Mucosa of descending colon (tissue), 3 donors: Measurements from ENCODE around the gene TLE2. TPM values are rescaled to one million over a fixed set of nuclear protein-coding genes. Genes with fewer than 3 reads are reported as not detected.

Source experiments
- ATAC-seq: fragments of 200-7000 bp; cut with Tn5 transposase; one replicate; pipeline ENCODE4 v1.9.1; 2020; ENCODE audit warnings: mild to moderate bottlenecking, moderate library complexity
- DNase-seq, 3 donors: peaks; one replicate each; pipeline ENCODE4 v3.0.0-alpha.2; 2020
- H3K36me3 ChIP-seq: fragments of 200-600 bp; one replicate; pipeline ENCODE4 v1.8.0; 2021; ENCODE audit warnings: low read depth, mild to moderate bottlenecking
- H3K4me1 ChIP-seq: fragments of 200-600 bp; one replicate; pipeline ENCODE4 v1.8.0; 2021; ENCODE audit warnings: low read depth, mild to moderate bottlenecking
- H3K4me3 ChIP-seq: fragments of 200-600 bp; one replicate; pipeline ENCODE4 v1.8.0; 2021; ENCODE audit warnings: mild to moderate bottlenecking
- H3K9me3 ChIP-seq: fragments of 200-600 bp; one replicate; pipeline ENCODE4 v1.8.0; 2021; ENCODE audit warnings: mild to moderate bottlenecking
- CTCF ChIP-seq: fragments of 200-600 bp; IDR thresholded peaks from one replicate; pipeline ENCODE4 v1.8.0; 2022; ENCODE audit warnings: antibody characterized with exemption, mild to moderate bottlenecking
- intact Hi-C, 2 donors: fragments of 100-400 bp; cut with DNase I in 1 of 2; cut with micrococcal nuclease in 1 of 2; formaldehyde crosslinking; loops; one replicate each; pipeline versions ENCODE4 v1.11.0 to v1.11.1; 2022; cut with DNase I, micrococcal nuclease
- total RNA-seq, 3 donors: library from RNA; stranded (reverse); fragmentation: NEBNext Ultra II Directional in 2 of 3; extraction: Animal tissue kit (Norgen Biotek cat#: 25700) in 2 of 3; gene quantifications; one replicate each; pipeline versions ENCODE4 v1.2.1 to v1.2.4, GENCODE V29; 2021 to 2023
- donor health status: DM: no; HTN: no; CAD: no; lungs with moderate emphysema.
- donor health status: DM: no; HTN: no; CAD: no.
- donor health status: DM: no; HTN: yes; CAD: no.

Gene TLE2
- total RNA-seq, 3 donors from 2014 or later, result 40.0 to 66.5 (median 63.5) TPM

GRCh38 chr19:3058009-3058820 lies 29.1 kb upstream of the TLE2 start:
- no peaks in the 10 kb centered on the region for H3K9me3 ChIP-seq
- intact Hi-C loops, result no loop called here
- no peak for DNase-seq
- no peak overlapping the region for H3K4me3 ChIP-seq
- H3K4me1 ChIP-seq, result peaks cover 20% of the 10 kb centered on the region
- no peak for TF ChIP-seq CTCF
- peaks cover 5% of the 10 kb centered on the region for H3K36me3 ChIP-seq
- no peak for ATAC-seq

- Histone ChIP-seq H3K4me3 (no peak overlapping the region), H3K9me3 (no peaks in the 10 kb centered on the region), H3K36me3 (peaks cover 5% of the 10 kb centered on the region), H3K4me1 (peaks cover 16% of the 10 kb centered on the region)
- DNase-seq, result peak in 2 of 3 donors; percentile 66 to 80
- no peak for TF ChIP-seq CTCF
- intact Hi-C loops, result no loop called here
- peak; percentile 26 for ATAC-seq
Measured at GRCh38 chr19:3057275-3057714, 28.2 kb upstream of the TLE2 start.

GRCh38 chr19:3056417-3057088 lies 27.5 kb upstream of the TLE2 start:
- DNase-seq (no peak), ATAC-seq (no peak)
- intact Hi-C loops, result no loop called here
- Histone ChIP-seq H3K9me3 (no peaks in the 10 kb centered on the region), H3K36me3 (peaks cover 5% of the 10 kb centered on the region), H3K4me1 (peaks cover 16% of the 10 kb centered on the region), H3K4me3 (no peak overlapping the region)
- no peak for TF ChIP-seq CTCF

- no peak for TF ChIP-seq CTCF
- Histone ChIP-seq H3K4me3 (no peak overlapping the region), H3K9me3 (no peaks in the 10 kb centered on the region), H3K36me3 (peaks cover 5% of the 10 kb centered on the region), H3K4me1 (peaks cover 18% of the 10 kb centered on the region)
- ATAC-seq (peak; percentile 77), DNase-seq (peak; percentile 83 to 88 (median 83))
- intact Hi-C loops, result no loop called here
Measured at GRCh38 chr19:3055741-3056416, 26.8 kb upstream of the TLE2 start.

- DNase-seq (no peak), ATAC-seq (peak; percentile 43)
- Histone ChIP-seq H3K4me1 (peaks cover 18% of the 10 kb centered on the region), H3K4me3 (no peak overlapping the region), H3K9me3 (no peaks in the 10 kb centered on the region), H3K36me3 (peaks cover 5% of the 10 kb centered on the region)
- TF ChIP-seq CTCF, result no peak
- intact Hi-C loops, result no loop called here
Measured at GRCh38 chr19:3054972-3055740, 26.1 kb upstream of the TLE2 start.
